DMS 273 (cell line): ENCODE results near the gene ITGA5.

Experiments used
- DNase-seq: peaks from one replicate; lab custom pipeline; 2025; ENCODE audit not compliant: unreplicated experiment; lab: John Stamatoyannopoulos, UW

The ITGA5 gene

GRCh38 chr12:54431911-54432814 is 13.1 kb upstream of the ITGA5 start:
- peak; percentile 34 for DNase-seq

- DNase-seq = no peak
Measured at GRCh38 chr12:54430471-54431069, 11.5 kb upstream of the ITGA5 start.

- peak; percentile 64 for DNase-seq
Measured at GRCh38 chr12:54429014-54429471, 10.0 kb upstream of the ITGA5 start.

GRCh38 chr12:54428050-54429013 is 9.3 kb upstream of the ITGA5 start:
- DNase-seq = no peak

GRCh38 chr12:54427106-54427505 is 8.0 kb upstream of the ITGA5 start:
- no peak for DNase-seq

GRCh38 chr12:54426690-54427089 is 7.6 kb upstream of the ITGA5 start:
- DNase-seq = no peak

- no peak for DNase-seq
Measured at GRCh38 chr12:54425702-54426101, 6.6 kb upstream of the ITGA5 start.

- no peak for DNase-seq
Measured at GRCh38 chr12:54424224-54424623, 5.2 kb upstream of the ITGA5 start.

- no peak for DNase-seq
Measured at GRCh38 chr12:54423816-54424150, 4.7 kb upstream of the ITGA5 start.

GRCh38 chr12:54421879-54422250 is 2.8 kb upstream of the ITGA5 start:
- no peak for DNase-seq

- no peak for DNase-seq
Measured at GRCh38 chr12:54421175-54421878, 2.3 kb upstream of the ITGA5 start.

- DNase-seq = peak; percentile 35
Measured at GRCh38 chr12:54420766-54421144, 1.7 kb upstream of the ITGA5 start.

GRCh38 chr12:54418441-54419087 is 502 bp downstream of the ITGA5 start:
- peak; percentile 36 for DNase-seq

GRCh38 chr12:54417712-54418440 is 1.2 kb downstream of the ITGA5 start:
- DNase-seq = peak; percentile 16

- DNase-seq = no peak
Measured at GRCh38 chr12:54416687-54417603, 2.1 kb downstream of the ITGA5 start.

- DNase-seq = no peak
Measured at GRCh38 chr12:54415221-54415929, 3.7 kb downstream of the ITGA5 start.

GRCh38 chr12:54413284-54414190 is 5.5 kb downstream of the ITGA5 start:
- DNase-seq = no peak
